GM12878 (cell line): ENCODE results near the gene SLC16A6.

Source experiments
- CHD4 ChIP-seq: fragments of 200-600 bp; sonication (generic); IDR thresholded peaks from 2 replicates; pipeline ENCODE4 v1.6.1; 2016; ENCODE audit warnings: mild to moderate bottlenecking
- ELK1 ChIP-seq: IDR thresholded peaks from 2 replicates; pipeline ENCODE4 v1.6.1; 2012; ENCODE audit warnings: low read depth, low read length, improper control_type of control experiment
- EZH2 ChIP-seq: IDR thresholded peaks from 2 replicates; pipeline ENCODE4 v1.6.1; 2012; ENCODE audit warnings: low read depth, mild to moderate bottlenecking, control low read depth, inconsistent platforms, low read length, borderline replicate concordance; ENCODE audit not compliant: control insufficient read depth
- PML ChIP-seq: IDR thresholded peaks from 2 replicates; pipeline ENCODE4 v1.6.1; 2012; ENCODE audit warnings: low read length, inconsistent platforms
- POLR2A ChIP-seq: IDR thresholded peaks from 2 replicates; pipeline ENCODE4 v1.6.1; 2011; ENCODE audit warnings: low read depth, mild to moderate bottlenecking, low read length
- SREBF2 ChIP-seq: IDR thresholded peaks from 2 replicates; pipeline ENCODE4 v1.6.1; 2012; ENCODE audit warnings: mild to moderate bottlenecking, low read length
- TF ChIP-seq, protein P1 (sequence below), 3 experiments: IDR thresholded peaks in 2 of 3; conservative IDR thresholded peaks in 1 of 3; 2 replicates each; pipeline ENCODE4 v1.5.1; 2011; ENCODE audit warnings: low read depth in 3 of 3, low read length in 3 of 3, mild to moderate bottlenecking in 3 of 3, control low read depth in 2 of 3, moderate library complexity in 2 of 3, inconsistent platforms in 1 of 3, mixed read lengths in 1 of 3; ENCODE audit not compliant: control insufficient read depth in 2 of 3, insufficient read depth in 1 of 3; ENCODE audit errors: extremely low read depth in 1 of 3

DNA sequence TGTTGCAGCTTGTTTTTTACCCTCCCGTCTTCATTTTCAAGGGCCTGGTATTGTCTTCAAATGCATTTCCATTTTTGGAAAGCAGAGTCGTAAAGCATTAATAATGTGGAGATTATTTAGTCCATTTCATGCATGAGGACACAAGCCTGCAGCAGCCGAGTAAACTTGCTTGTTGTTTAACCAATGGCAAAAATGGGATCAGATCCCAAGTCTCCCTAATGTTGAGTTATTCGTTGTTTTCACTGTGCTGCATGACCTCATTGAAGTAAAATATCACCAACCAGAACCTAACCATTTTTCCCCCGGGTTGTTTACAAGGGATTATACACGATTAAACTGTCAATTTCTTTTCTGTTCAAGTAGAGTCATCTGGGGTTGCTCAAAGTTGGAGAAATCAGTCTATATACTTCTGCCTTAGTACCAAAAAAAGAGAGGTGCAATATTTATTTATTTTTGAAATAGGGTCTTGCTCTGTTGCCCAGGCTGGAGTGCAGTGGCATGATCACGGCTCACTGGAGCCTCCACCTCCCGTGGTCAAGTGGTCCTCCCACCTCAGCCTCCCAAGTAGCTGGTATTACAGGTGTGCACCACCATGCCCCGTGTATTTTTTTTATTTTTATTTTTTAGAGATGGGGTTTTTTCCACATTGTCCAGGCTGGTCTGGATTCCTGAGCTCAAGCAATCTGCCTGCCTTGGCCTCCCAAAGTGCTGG, 30.7 kb downstream of the SLC16A6 start:
- TF ChIP-seq PML (no peak), CHD4 (no peak), SREBF2 (no peak), EZH2 (no peak), ELK1 (no peak), POLR2A (no peak)
- TF ChIP-seq, protein P1, sequence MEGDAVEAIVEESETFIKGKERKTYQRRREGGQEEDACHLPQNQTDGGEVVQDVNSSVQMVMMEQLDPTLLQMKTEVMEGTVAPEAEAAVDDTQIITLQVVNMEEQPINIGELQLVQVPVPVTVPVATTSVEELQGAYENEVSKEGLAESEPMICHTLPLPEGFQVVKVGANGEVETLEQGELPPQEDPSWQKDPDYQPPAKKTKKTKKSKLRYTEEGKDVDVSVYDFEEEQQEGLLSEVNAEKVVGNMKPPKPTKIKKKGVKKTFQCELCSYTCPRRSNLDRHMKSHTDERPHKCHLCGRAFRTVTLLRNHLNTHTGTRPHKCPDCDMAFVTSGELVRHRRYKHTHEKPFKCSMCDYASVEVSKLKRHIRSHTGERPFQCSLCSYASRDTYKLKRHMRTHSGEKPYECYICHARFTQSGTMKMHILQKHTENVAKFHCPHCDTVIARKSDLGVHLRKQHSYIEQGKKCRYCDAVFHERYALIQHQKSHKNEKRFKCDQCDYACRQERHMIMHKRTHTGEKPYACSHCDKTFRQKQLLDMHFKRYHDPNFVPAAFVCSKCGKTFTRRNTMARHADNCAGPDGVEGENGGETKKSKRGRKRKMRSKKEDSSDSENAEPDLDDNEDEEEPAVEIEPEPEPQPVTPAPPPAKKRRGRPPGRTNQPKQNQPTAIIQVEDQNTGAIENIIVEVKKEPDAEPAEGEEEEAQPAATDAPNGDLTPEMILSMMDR (IDR thresholded peaks at IDR 0.05 in 2 of 3, conservative IDR thresholded peaks at IDR 0.05 in 1 of 3; ENCODE audit: control insufficient read depth in 2 of 3, extremely low read depth in 1 of 3, insufficient read depth in 1 of 3, low read depth in 3 of 3, low read length in 3 of 3): no peak
